ENCODE measurements around the gene RNASE8. TPM values are rescaled to one million over a fixed set of nuclear protein-coding genes. Genes with fewer than 3 reads are reported as not detected.

Gene RNASE8
- total RNA-seq, 1 experiment from 2014 or later, result not detected

- no peak overlapping the region for H3K4me3 ChIP-seq (ENCODE audit: low read depth, low read length)
- Mint-ChIP-seq H3K4me1 (ENCODE audit: low read depth, unreplicated experiment) (peaks cover 21% of the 10 kb centered on the region), H3K27me3 (ENCODE audit: insufficient read depth, unreplicated experiment) (peaks cover under 1% of the 10 kb centered on the region), H3K9me3 (ENCODE audit: unreplicated experiment) (no peaks in the 10 kb centered on the region), H3K27ac (ENCODE audit: unreplicated experiment) (no peak overlapping the region), H3K4me3 (ENCODE audit: unreplicated experiment) (no peak overlapping the region), H3K36me3 (ENCODE audit: insufficient read depth, unreplicated experiment) (no peaks in the 10 kb centered on the region)
- no peaks in the 10 kb centered on the region for H3K9me3 ChIP-seq
- H3K4me1 ChIP-seq, result peaks cover 24% of the 10 kb centered on the region
- no peaks in the 10 kb centered on the region for H3K27me3 ChIP-seq (replicated peaks; ENCODE audit: control insufficient read depth, insufficient read depth, low read length)
- no peak for DNase-seq
- intact Hi-C loops (cut with micrococcal nuclease; ENCODE audit: unreplicated experiment), result no loop called here
- POLR2A ChIA-PET, result no interaction called here
- no TSS peak for BruUV-seq (replicated peaks)
- CTCF ChIA-PET, result interaction anchor here (1.4 kb wide), 1 partner anchor 22 kb away, joined by 4 read pairs; no protein-coding TSS in a partner anchor
- no peak for TF ChIP-seq CTCF (IDR thresholded peaks at IDR 0.05; ENCODE audit: insufficient read depth in 1 of 2, low read depth in 1 of 2, low read length in 1 of 2, severe bottlenecking in 1 of 2, unreplicated experiment in 1 of 2)
- no peaks in the 10 kb centered on the region for H3K36me3 ChIP-seq (ENCODE audit: control insufficient read depth, insufficient read depth, low read length)
Measured at GRCh38 chr14:21037156-21037555, 20.5 kb upstream of the RNASE8 start.

GRCh38 chr14:21038441-21039422 is 18.9 kb upstream of the RNASE8 start:
- Mint-ChIP-seq H3K36me3 (ENCODE audit: insufficient read depth, unreplicated experiment) (no peaks in the 10 kb centered on the region), H3K4me1 (ENCODE audit: low read depth, unreplicated experiment) (peaks cover 21% of the 10 kb centered on the region), H3K9me3 (ENCODE audit: unreplicated experiment) (no peaks in the 10 kb centered on the region), H3K4me3 (ENCODE audit: unreplicated experiment) (no peak overlapping the region), H3K27me3 (ENCODE audit: insufficient read depth, unreplicated experiment) (peaks cover 5% of the 10 kb centered on the region), H3K27ac (ENCODE audit: unreplicated experiment) (peak overlapping the region; percentile 32)
- Histone ChIP-seq H3K36me3 (ENCODE audit: control insufficient read depth, insufficient read depth, low read length) (no peaks in the 10 kb centered on the region), H3K4me1 (peaks cover 24% of the 10 kb centered on the region), H3K27me3 (replicated peaks; ENCODE audit: control insufficient read depth, insufficient read depth, low read length) (no peaks in the 10 kb centered on the region), H3K9me3 (no peaks in the 10 kb centered on the region), H3K4me3 (ENCODE audit: low read depth, low read length) (no peak overlapping the region)
- DNase-seq, result peak in 1 of 2 experiments; percentile 63
- CTCF ChIA-PET, result interaction anchor here (2.1 to 4.0 kb wide), 3 partner anchors 24 to 68 kb away, joined by 13 to 229 read pairs (median 14); no protein-coding TSS in a partner anchor
- POLR2A ChIA-PET, result interaction anchor here (2.0 kb wide), 1 partner anchor 24 kb away, joined by 12 read pairs; no protein-coding TSS in a partner anchor
- no peak for TF ChIP-seq CTCF (IDR thresholded peaks at IDR 0.05; ENCODE audit: insufficient read depth in 1 of 2, low read depth in 1 of 2, low read length in 1 of 2, severe bottlenecking in 1 of 2, unreplicated experiment in 1 of 2)
- intact Hi-C loops (cut with micrococcal nuclease; ENCODE audit: unreplicated experiment), result loop anchor here (1.0 kb wide), 1 partner anchor 14 kb away; no protein-coding TSS in a partner anchor
- BruUV-seq (replicated peaks), result no TSS peak

- Mint-ChIP-seq H3K4me1 (ENCODE audit: low read depth, unreplicated experiment) (peaks cover 21% of the 10 kb centered on the region), H3K27ac (ENCODE audit: unreplicated experiment) (no peak overlapping the region), H3K4me3 (ENCODE audit: unreplicated experiment) (no peak overlapping the region), H3K36me3 (ENCODE audit: insufficient read depth, unreplicated experiment) (no peaks in the 10 kb centered on the region), H3K27me3 (ENCODE audit: insufficient read depth, unreplicated experiment) (peaks cover 10% of the 10 kb centered on the region), H3K9me3 (ENCODE audit: unreplicated experiment) (no peaks in the 10 kb centered on the region)
- intact Hi-C loops (cut with micrococcal nuclease; ENCODE audit: unreplicated experiment), result loop anchor here (1.0 kb wide), 4 partner anchors 25 to 182 kb away; no protein-coding TSS in a partner anchor
- CTCF ChIA-PET, result interaction anchor here (0.8 to 4.0 kb wide), 12 partner anchors 8 to 397 kb away, joined by 3 to 229 read pairs (median 8); partner anchors contain the start of genes ARHGEF40 and SLC39A2
- Histone ChIP-seq H3K4me3 (ENCODE audit: low read depth, low read length) (no peak overlapping the region), H3K9me3 (no peaks in the 10 kb centered on the region), H3K4me1 (peaks cover 24% of the 10 kb centered on the region), H3K36me3 (ENCODE audit: control insufficient read depth, insufficient read depth, low read length) (no peaks in the 10 kb centered on the region), H3K27me3 (replicated peaks; ENCODE audit: control insufficient read depth, insufficient read depth, low read length) (no peaks in the 10 kb centered on the region)
- TF ChIP-seq CTCF (IDR thresholded peaks at IDR 0.05; ENCODE audit: insufficient read depth in 1 of 2, low read depth in 1 of 2, low read length in 1 of 2, severe bottlenecking in 1 of 2, unreplicated experiment in 1 of 2), result peak; percentile 60 to 72
- BruUV-seq (replicated peaks), result no TSS peak
- POLR2A ChIA-PET, result interaction anchor here (2.0 kb wide), 1 partner anchor 25 kb away, joined by 12 read pairs; no protein-coding TSS in a partner anchor
- DNase-seq, result peak; percentile 54 to 68
Measured at GRCh38 chr14:21039585-21040369, 17.8 kb upstream of the RNASE8 start.

Data from Caco-2 (cell line).